GM18508 (cell line): Measurements from ENCODE around the gene CPNE2.

ENCODE experiments used
- ATAC-seq: cut with Tn5 transposase; IDR thresholded peaks from one replicate; pipeline ENCODE4 v1.9.1; 2021; ENCODE audit warnings: moderate number of reproducible peaks; ENCODE audit not compliant: insufficient read depth, unreplicated experiment

CPNE2 gene

DNA sequence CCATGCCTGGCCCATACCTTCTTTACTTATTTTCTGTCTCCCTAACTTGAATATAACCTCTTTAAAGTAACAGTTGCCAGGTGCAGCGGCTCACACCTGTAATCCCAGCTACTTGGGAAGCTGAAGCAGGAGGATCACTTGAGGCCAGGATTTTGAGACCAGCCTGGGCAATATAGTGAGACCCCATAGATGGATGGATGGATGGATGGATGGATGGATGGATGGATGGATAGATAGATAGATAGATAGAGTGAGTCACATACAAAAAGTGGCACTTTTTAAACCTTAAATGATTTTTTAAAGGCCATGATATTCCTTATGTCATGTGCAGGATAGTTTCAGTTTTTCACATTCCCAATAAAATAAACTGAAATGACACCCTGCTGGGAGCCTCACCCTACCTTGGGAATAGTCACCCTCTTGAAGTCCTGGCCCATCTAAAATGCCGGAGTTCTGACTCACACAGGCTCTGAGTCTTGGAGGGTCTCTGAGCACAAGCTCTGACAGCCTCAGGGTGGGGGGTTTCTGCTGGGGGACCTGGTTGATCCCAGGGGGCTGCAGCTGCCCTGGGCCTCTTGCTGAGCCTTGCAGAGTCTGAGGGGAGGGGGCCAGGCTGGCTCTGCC lies 26.2 kb downstream of the CPNE2 start:
- ATAC-seq = no peak

GRCh38 chr16:57123216-57123973 lies 31.0 kb downstream of the CPNE2 start:
- ATAC-seq = no peak

GRCh38 chr16:57123974-57124674 lies 31.7 kb downstream of the CPNE2 start:
- ATAC-seq = no peak

DNA sequence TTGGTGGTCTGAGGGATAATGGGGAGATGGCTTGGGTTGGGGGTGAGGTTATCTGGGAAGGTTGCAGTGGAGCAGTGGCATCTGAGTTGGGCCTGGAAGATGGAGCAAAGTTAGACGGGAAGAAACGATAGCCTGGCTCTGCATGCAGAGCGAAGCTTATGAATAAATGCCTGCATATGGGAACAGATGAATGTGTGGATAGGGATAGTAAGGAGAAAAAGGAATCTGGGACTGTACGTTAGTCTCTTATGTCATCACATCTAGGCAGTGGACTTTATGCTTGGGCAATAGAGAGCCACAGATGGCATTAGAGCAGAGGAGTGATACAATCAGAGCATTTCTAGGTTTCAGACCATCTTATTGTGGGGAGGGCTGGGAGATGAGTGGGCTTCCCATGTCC lies 33.0 kb downstream of the CPNE2 start:
- ATAC-seq = no peak

DNA sequence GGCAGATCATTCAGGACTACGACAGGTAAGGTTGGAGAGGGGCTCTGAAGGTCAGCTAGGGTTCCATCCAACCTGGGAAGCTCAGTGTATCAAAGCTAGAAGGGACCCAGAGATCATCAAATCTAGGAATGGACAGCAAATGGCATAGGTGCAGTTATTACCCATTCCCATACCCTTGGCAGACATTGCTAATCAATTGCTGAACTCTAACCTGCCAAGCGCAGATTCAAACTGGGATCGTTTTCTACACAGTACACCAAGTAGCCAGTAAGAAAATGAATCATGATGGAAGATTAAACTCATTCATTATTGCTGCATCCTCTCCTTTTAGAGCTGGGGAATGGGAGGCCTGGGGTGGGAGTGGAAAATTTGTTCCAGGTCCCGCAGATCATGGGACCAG lies 33.6 kb downstream of the CPNE2 start:
- ATAC-seq = no peak

GRCh38 chr16:57126411-57126810 lies 34.0 kb downstream of the CPNE2 start:
- no peak for ATAC-seq

GRCh38 chr16:57127037-57127763 lies 34.8 kb downstream of the CPNE2 start:
- ATAC-seq = no peak

DNA sequence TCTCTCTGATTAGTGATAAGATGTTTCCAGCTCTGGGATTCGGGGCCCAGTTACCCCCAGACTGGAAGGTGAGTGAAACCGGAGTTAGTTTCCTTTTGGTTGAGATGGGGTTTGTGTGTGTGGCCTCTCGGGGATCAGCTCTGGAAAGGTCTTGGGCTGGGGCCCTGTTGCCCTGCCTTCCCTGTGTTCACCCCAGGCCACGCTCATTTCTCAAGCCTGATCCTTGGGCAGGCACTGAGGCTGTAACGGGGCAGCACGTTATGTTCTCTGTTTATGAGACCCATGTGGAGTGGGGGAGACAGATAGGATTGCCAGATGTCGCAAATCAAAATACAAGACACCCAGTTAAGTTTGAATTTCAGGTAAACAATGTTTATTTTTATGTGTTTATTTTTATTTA lies 35.5 kb downstream of the CPNE2 start:
- ATAC-seq = no peak

GRCh38 chr16:57128771-57129389 lies 36.5 kb downstream of the CPNE2 start:
- ATAC-seq = no peak

DNA sequence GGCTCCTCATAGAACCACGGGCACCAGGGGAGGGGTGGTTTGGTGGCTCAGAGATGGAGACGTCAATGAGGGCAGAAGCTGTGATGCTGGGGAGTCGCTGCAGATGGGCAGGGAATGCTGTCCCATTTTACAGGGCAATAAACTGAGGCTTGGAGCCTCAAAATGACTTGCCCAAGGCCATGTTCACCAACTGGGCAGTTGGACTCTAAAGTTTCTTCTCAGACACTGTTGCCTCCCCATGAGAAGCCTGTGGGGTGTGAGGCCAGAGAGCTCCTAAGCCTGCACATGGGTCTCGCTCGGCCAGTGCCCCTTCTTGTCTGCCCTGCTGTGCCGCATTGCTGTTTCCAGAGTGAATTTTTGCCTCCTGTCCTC lies 38.6 kb downstream of the CPNE2 start:
- ATAC-seq = no peak

DNA sequence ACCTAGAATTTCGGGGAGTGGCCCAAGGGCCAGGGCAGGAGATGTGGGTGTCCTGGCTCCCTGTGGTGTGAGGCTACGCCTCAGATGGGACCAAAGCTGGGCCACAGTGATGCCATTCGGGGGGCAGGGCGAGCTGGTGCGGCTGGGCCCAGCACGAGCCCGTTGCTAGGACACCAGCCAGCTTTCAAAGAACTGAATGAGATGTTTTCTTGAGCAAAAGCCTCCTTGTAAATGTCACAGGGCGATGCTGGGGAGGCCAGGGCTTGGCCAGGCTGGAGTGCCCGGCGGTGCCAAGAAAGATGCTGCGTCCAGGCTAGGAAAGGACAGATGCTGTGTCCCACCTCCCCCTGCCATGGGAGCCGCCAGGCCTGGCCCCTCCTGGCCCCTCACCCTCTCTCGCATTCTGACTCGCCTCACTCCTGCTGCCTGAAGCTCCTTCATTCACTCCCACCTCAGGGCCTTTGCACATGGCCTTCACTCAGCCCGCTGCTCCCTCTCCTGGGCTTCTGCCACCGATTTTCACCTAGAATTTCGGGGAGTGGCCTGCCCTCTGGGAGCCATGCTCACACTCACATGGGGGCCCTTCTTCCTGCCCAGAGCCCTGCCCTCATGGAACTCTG lies 39.1 kb downstream of the CPNE2 start:
- ATAC-seq = no peak

DNA sequence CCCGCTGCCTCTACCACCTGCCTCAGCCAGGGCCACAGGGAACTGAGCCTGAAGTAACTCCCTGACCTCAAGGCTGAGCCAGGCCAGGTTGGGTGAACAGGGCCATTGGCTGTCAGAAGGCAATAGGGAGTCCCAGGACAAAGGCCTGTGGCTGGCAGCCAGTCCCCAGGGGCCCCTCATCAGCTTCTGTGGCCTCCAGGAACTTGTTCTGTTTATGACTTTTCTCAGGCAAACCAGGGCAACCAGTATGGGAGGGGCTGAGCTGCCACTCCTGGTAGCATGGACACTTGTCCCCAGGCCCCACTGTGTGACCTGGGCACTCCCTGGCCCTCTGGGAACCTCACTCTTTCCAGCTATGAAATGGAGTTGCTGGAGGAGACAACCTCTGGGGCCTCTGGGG lies 40.1 kb downstream of the CPNE2 start:
- ATAC-seq = no peak

GRCh38 chr16:57133031-57133430 lies 40.6 kb downstream of the CPNE2 start:
- no peak for ATAC-seq

- ATAC-seq = no peak
These were observed 41.5 kb downstream of the CPNE2 start for GRCh38 chr16:57133886-57134285.

DNA sequence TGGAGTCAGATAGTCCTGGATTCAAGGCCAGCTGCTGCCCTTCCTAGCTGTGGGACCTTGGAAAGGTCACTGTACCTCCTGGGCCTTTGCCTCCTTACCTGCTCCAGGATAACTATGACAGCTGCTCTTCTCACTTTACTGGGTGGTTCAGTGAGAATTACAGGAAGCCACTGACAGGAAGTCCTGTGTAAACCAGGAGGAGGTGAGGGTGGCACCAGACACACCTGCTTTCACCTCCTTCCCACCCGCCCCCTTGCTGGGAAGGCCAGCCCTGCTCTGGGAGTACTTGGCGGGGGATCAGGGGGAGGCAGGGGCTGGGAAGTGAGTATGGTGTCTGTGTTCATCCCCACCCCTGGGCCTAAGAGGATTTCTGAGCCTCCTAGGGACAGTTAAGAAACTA lies 42.6 kb downstream of the CPNE2 start:
- no peak for ATAC-seq

DNA sequence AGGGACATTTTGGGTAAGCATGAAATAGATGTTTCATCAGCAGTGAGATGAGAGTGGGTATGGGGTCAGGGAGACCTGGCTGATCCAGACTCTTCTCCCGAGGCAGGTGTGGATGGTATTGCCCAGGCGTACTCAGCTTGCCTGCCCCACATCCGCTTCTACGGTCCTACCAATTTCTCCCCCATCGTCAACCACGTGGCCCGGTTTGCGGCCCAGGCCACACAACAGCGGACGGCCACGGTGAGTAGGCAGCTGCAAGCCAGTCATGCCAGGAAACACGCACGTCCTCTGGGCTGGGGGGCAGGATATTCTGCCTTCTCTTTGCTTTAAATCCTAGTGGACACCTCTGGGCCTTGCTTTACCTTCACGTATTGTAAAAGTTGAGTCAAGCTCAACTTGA lies 44.7 kb downstream of the CPNE2 start:
- no peak for ATAC-seq

GRCh38 chr16:57137566-57138273 lies 45.3 kb downstream of the CPNE2 start:
- no peak for ATAC-seq

DNA sequence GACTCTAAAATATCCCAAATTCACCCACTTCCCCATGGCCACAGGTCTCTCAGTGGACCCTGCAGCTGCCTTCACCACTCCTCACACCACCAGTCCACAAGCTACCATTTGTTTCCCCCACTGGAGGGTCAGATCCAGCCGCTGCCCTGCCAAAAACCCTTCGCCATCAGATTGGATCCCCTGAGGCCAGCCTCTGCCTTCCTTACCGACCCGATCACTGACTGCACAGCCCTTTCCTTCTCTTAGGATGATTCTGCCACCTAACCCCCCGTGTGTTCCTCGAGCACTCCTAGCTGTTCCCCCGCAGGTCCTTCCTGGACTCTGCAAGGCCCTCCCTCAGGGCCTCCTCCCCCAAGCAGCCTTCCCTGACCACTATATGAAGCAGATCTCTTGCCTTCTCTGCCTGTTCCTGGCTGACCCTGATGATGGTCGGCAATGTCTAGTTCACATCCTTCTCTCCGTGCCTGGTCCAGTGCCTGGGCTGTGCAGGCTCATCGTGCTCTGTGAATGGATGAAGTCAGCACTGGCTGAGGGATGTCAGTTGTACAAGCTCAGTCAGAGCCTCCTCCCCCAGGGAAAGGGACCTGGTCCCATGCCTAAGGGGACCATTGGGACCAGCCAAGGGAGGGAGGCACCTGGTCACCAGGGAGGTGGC lies 46.0 kb downstream of the CPNE2 start:
- ATAC-seq = no peak
